OCI-LY3 (cell line): ENCODE results near the gene TMEM72.

Experiments used
- EZH2phosphoT487 ChIP-seq: fragments of 200-600 bp; shearing (Covaris generic); IDR thresholded peaks from 2 replicates; pipeline ENCODE4 v1.6.1; 2018; ENCODE audit warnings: antibody characterized with exemption, mixed run types, low read depth
- TF ChIP-seq, protein P1 (sequence below): fragments of 200-600, 300-600 bp; sonication (generic); IDR thresholded peaks from 2 replicates; pipeline ENCODE4 v1.5.1; 2014; ENCODE audit warnings: antibody characterized with exemption, low read length, low read depth

DNA sequence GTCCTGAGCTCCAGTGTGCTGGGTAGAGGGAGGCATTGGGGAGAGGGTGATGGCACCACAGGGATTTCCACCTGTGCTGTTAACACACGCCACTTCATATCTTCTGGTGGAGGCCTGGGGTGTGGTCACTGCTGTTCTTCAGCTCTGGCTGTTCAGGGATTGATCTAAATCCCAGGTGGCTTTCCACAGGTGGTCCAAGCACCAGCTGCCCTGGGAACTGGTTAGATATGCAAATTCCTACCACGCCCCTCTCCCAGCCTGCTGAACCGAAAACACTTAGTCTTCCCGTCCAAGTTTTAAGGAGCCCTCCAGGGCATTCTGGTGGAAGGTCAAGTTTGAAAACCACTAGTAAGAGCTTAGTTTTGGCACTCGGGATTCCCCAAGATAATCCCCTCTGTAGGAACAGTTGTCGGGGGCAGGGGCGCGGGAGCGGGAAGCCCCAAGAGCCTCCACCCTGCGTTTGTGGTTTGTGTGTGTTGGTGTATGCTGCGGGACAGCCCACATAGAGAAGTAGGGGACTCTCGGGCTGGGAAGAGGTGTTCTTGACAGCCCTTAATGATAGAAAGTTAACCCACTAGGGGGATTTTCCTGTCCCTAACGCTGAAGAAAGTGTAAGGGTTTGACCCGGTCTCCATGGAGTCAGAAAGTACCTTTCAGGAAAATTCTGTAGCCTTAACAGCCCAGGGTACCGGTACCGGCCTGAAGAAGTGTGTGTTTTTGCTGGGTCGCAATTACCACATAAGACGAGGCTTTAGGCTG lies 62.4 kb downstream of the TMEM72 start:
- TF ChIP-seq, protein P1, sequence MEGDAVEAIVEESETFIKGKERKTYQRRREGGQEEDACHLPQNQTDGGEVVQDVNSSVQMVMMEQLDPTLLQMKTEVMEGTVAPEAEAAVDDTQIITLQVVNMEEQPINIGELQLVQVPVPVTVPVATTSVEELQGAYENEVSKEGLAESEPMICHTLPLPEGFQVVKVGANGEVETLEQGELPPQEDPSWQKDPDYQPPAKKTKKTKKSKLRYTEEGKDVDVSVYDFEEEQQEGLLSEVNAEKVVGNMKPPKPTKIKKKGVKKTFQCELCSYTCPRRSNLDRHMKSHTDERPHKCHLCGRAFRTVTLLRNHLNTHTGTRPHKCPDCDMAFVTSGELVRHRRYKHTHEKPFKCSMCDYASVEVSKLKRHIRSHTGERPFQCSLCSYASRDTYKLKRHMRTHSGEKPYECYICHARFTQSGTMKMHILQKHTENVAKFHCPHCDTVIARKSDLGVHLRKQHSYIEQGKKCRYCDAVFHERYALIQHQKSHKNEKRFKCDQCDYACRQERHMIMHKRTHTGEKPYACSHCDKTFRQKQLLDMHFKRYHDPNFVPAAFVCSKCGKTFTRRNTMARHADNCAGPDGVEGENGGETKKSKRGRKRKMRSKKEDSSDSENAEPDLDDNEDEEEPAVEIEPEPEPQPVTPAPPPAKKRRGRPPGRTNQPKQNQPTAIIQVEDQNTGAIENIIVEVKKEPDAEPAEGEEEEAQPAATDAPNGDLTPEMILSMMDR, result no peak
- TF ChIP-seq EZH2phosphoT487, result no peak
